ENCODE data around the gene WDR6.

DNA sequence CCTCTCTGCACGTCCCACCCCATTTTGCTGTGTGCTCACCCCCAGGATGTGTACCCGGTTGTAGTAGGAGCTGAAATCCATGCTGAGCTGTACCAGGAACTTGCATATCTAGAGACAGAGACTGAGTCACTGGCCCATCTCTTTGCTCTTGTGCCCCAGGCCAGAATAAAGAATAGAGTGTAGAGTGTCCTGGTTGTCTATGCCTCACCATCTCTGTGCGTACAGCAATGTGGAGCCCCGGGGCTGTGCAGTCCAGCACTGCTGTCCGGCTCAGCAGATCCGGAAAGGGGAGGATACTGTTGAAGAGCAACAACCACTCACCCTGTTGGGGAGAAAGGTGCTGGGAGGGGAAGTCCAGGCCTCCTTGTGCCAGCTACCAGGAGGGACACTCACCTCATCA lies 8.6 kb downstream of the WDR6 start:
- no peak for TF ChIP-seq GABPA (IDR thresholded peaks at IDR 0.05; ENCODE audit: low read depth)
- TF ChIP-seq KAT2A (conservative IDR thresholded peaks at IDR 0.05; ENCODE audit: control insufficient read depth, low read depth, low read length), result no peak
- no peak for TF ChIP-seq NRF1 (conservative IDR thresholded peaks at IDR 0.05; ENCODE audit: low read depth, low read length)
- no peak for TF ChIP-seq CEBPB (IDR thresholded peaks at IDR 0.05; ENCODE audit: borderline replicate concordance in 1 of 2, low read depth in 2 of 2, low read length in 2 of 2)
- no peak for TF ChIP-seq TBL1XR1 (IDR thresholded peaks at IDR 0.05; ENCODE audit: low read depth, low read length)
- no peak for TF ChIP-seq POLR2A (IDR thresholded peaks at IDR 0.05; ENCODE audit: low read depth, low read length)
- TF ChIP-seq EGR1 (IDR thresholded peaks at IDR 0.05; ENCODE audit: borderline replicate concordance in 1 of 2, low read depth in 2 of 2, low read length in 2 of 2), result no peak
- TF ChIP-seq, protein P1, sequence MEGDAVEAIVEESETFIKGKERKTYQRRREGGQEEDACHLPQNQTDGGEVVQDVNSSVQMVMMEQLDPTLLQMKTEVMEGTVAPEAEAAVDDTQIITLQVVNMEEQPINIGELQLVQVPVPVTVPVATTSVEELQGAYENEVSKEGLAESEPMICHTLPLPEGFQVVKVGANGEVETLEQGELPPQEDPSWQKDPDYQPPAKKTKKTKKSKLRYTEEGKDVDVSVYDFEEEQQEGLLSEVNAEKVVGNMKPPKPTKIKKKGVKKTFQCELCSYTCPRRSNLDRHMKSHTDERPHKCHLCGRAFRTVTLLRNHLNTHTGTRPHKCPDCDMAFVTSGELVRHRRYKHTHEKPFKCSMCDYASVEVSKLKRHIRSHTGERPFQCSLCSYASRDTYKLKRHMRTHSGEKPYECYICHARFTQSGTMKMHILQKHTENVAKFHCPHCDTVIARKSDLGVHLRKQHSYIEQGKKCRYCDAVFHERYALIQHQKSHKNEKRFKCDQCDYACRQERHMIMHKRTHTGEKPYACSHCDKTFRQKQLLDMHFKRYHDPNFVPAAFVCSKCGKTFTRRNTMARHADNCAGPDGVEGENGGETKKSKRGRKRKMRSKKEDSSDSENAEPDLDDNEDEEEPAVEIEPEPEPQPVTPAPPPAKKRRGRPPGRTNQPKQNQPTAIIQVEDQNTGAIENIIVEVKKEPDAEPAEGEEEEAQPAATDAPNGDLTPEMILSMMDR (IDR thresholded peaks at IDR 0.05 in 2 of 3, conservative IDR thresholded peaks at IDR 0.05 in 1 of 3; ENCODE audit: control insufficient read depth in 2 of 3, extremely low read depth in 1 of 3, insufficient read depth in 1 of 3, low read depth in 3 of 3, low read length in 3 of 3), result no peak
